CD4-positive, alpha-beta T cell (primary cell): ENCODE measurements around the gene DCLK1. TPM values are rescaled to one million over a fixed set of nuclear protein-coding genes. Genes with fewer than 3 reads are reported as not detected.

Source experiments
- ATAC-seq: fragments of 200-7000 bp; cut with Tn5 transposase; one replicate; pipeline ENCODE4 v1.10.0; 2022; ENCODE audit warnings: mild to moderate bottlenecking; ENCODE audit not compliant: poor library complexity
- CTCF ChIA-PET: fragments of 350-600 bp; sonication (Branson Sonifier 250); formaldehyde crosslinking; loops from one replicate; lab custom pipeline; 2021; ENCODE audit warnings: antibody characterized with exemption, inconsistent platforms; lab: Charles Lee
- POLR2A ChIA-PET: fragments of 350-600 bp; sonication (Branson Sonifier 250); formaldehyde crosslinking; loops from one replicate; lab custom pipeline; 2021; ENCODE audit warnings: antibody characterized with exemption, inconsistent platforms; lab: Charles Lee
- DNase-seq, 14 experiments: peaks; one replicate each; pipeline ENCODE4 v3.0.0-alpha.2; 2013 to 2020; ENCODE audit warnings: mixed read lengths in 2 of 14
- H3K27ac ChIP-seq, 2 donors: one replicate each; pipeline versions ENCODE4 v1.5.1 to v1.7.0; 2013; ENCODE audit warnings: low read length in 2 of 2, low read depth in 1 of 2, mild to moderate bottlenecking in 1 of 2
- H3K27me3 ChIP-seq, 2 experiments: 1 replicate in 1 of 2; 2 replicates in 1 of 2; pipeline versions ENCODE4 v1.6.1 to v1.7.0; 2013; ENCODE audit warnings: low read length in 2 of 2, control low read depth in 1 of 2, mild to moderate bottlenecking in 1 of 2, moderate library complexity in 1 of 2; ENCODE audit not compliant: insufficient read depth in 2 of 2, control insufficient read depth in 1 of 2
- H3K36me3 ChIP-seq: one replicate; pipeline ENCODE4 v1.6.1; 2013; ENCODE audit warnings: low read length, control low read depth; ENCODE audit not compliant: insufficient read depth
- H3K4me1 ChIP-seq: one replicate; pipeline ENCODE4 v1.6.1; 2013; ENCODE audit warnings: low read length, control low read depth; ENCODE audit not compliant: insufficient read depth
- H3K4me3 ChIP-seq: one replicate; pipeline ENCODE4 v1.5.1; 2013; ENCODE audit warnings: mild to moderate bottlenecking, low read length, moderate library complexity
- H3K9me3 ChIP-seq, 2 experiments: 1 replicate in 1 of 2; 2 replicates in 1 of 2; pipeline versions ENCODE4 v1.6.1 to v1.7.0; 2013; ENCODE audit warnings: low read length in 2 of 2, mild to moderate bottlenecking in 2 of 2, control low read depth in 1 of 2, moderate library complexity in 1 of 2; ENCODE audit not compliant: control insufficient read depth in 1 of 2, insufficient read depth in 1 of 2
- H3K27ac Mint-ChIP-seq: one replicate; pipeline ENCODE4 v1.8.0; 2020; ENCODE audit warnings: mixed read lengths
- H3K27me3 Mint-ChIP-seq: one replicate; pipeline ENCODE4 v1.8.0; 2021; ENCODE audit warnings: mixed read lengths
- H3K36me3 Mint-ChIP-seq: one replicate; pipeline ENCODE4 v1.8.0; 2021; ENCODE audit warnings: low read depth, mixed read lengths
- H3K4me1 Mint-ChIP-seq: one replicate; pipeline ENCODE4 v1.8.0; 2021; ENCODE audit warnings: low read depth, mixed read lengths
- H3K4me3 Mint-ChIP-seq: one replicate; pipeline ENCODE4 v1.8.0; 2020; ENCODE audit warnings: mild to moderate bottlenecking, mixed read lengths
- H3K9me3 Mint-ChIP-seq: one replicate; pipeline ENCODE4 v1.8.0; 2020; ENCODE audit warnings: mixed read lengths
- CTCF ChIP-seq: fragments of 200-600 bp; IDR thresholded peaks from one replicate; pipeline ENCODE4 v1.8.0; 2022; ENCODE audit warnings: antibody characterized with exemption, mild to moderate bottlenecking
- intact Hi-C, 2 experiments: fragments of 100-400 bp; cut with DNase I in 1 of 2; cut with micrococcal nuclease in 1 of 2; formaldehyde crosslinking; loops; one replicate each; pipeline versions ENCODE4 v1.15.1 to v1.9.0; 2023 to 2025; cut with DNase I, micrococcal nuclease
- total RNA-seq, 174 experiments: library from RNA in 2 of 174; stranded (reverse) in 2 of 174; gene quantifications; one replicate each; pipeline ENCODE4 v1.2.3 and lab custom pipeline; 2021 to 2026

The DCLK1 gene
- total RNA-seq, 2 experiments from 2014 or later = not detected

- no peak for DNase-seq
- H3K9me3 Mint-ChIP-seq = no peaks in the 10 kb centered on the region
- no peak for ATAC-seq
- Histone ChIP-seq H3K9me3 (no peaks in the 10 kb centered on the region), H3K4me1 (no peaks in the 10 kb centered on the region), H3K4me3 (no peak overlapping the region), H3K27ac (no peak overlapping the region), H3K36me3 (no peaks in the 10 kb centered on the region), H3K27me3 (no peaks in the 10 kb centered on the region)
- H3K4me1 Mint-ChIP-seq = no peaks in the 10 kb centered on the region
- intact Hi-C loops = no loop called here
- H3K4me3 Mint-ChIP-seq = no peak overlapping the region
- no peaks in the 10 kb centered on the region for H3K36me3 Mint-ChIP-seq
- POLR2A ChIA-PET = no interaction called here
- no peak for TF ChIP-seq CTCF
- CTCF ChIA-PET = no interaction called here
- no peak overlapping the region for H3K27ac Mint-ChIP-seq
- H3K27me3 Mint-ChIP-seq = no peaks in the 10 kb centered on the region
Observed at GRCh38 chr13:35871561-35871960, 259.6 kb downstream of the DCLK1 start.

GRCh38 chr13:35866801-35867200, 264.4 kb downstream of the DCLK1 start:
- H3K36me3 ChIP-seq = no peaks in the 10 kb centered on the region
- H3K27me3 ChIP-seq = no peaks in the 10 kb centered on the region
- no peak overlapping the region for H3K27ac Mint-ChIP-seq
- ChIA-PET POLR2A (no interaction called here), CTCF (no interaction called here)
- intact Hi-C loops = no loop called here
- peaks cover 0 to 1% of the 10 kb centered on the region in 2 experiments for H3K9me3 ChIP-seq
- H3K27me3 Mint-ChIP-seq = no peaks in the 10 kb centered on the region
- H3K9me3 Mint-ChIP-seq = no peaks in the 10 kb centered on the region
- H3K4me1 Mint-ChIP-seq = no peaks in the 10 kb centered on the region
- no peak for ATAC-seq
- no peaks in the 10 kb centered on the region for H3K4me1 ChIP-seq
- no peak for TF ChIP-seq CTCF
- no peak overlapping the region for H3K4me3 ChIP-seq
- no peak overlapping the region for H3K27ac ChIP-seq
- no peak overlapping the region for H3K4me3 Mint-ChIP-seq
- DNase-seq = no peak
- no peaks in the 10 kb centered on the region for H3K36me3 Mint-ChIP-seq

GRCh38 chr13:35865341-35866240, 265.6 kb downstream of the DCLK1 start:
- no peaks in the 10 kb centered on the region for H3K27me3 Mint-ChIP-seq
- ATAC-seq = no peak
- H3K27ac Mint-ChIP-seq = no peak overlapping the region
- H3K4me3 Mint-ChIP-seq = no peak overlapping the region
- Histone ChIP-seq H3K4me3 (no peak overlapping the region), H3K4me1 (no peaks in the 10 kb centered on the region), H3K27ac (no peak overlapping the region), H3K9me3 (peaks cover 0 to 7% of the 10 kb centered on the region in 2 experiments), H3K36me3 (no peaks in the 10 kb centered on the region), H3K27me3 (no peaks in the 10 kb centered on the region)
- H3K4me1 Mint-ChIP-seq = no peaks in the 10 kb centered on the region
- TF ChIP-seq CTCF = no peak
- no peak for DNase-seq
- intact Hi-C loops = no loop called here
- no peaks in the 10 kb centered on the region for H3K36me3 Mint-ChIP-seq
- POLR2A ChIA-PET = no interaction called here
- H3K9me3 Mint-ChIP-seq = no peaks in the 10 kb centered on the region
- CTCF ChIA-PET = no interaction called here
